Tibial nerve (tissue), 4 donors: ENCODE measurements around the gene MED13L. TPM values are rescaled to one million over a fixed set of nuclear protein-coding genes. Genes with fewer than 3 reads are reported as not detected.

ENCODE experiments used
- DNase-seq, 2 donors: peaks; one replicate each; pipeline ENCODE4 v3.0.0-alpha.2; 2019; ENCODE audit warnings: low spot score in 2 of 2
- H3K27ac ChIP-seq, 4 donors: fragments of 200-600 bp; sonication (generic) in 3 of 4; one replicate each; pipeline ENCODE4 v1.5.1; 2017 to 2019; ENCODE audit warnings: mild to moderate bottlenecking in 1 of 4
- H3K27me3 ChIP-seq, 2 donors: fragments of 200-600 bp; sonication (generic) in 1 of 2; one replicate each; pipeline versions ENCODE4 v1.5.1 to v1.6.0; 2017 to 2019
- H3K36me3 ChIP-seq, 3 donors: fragments of 200-600 bp; sonication (generic); one replicate each; pipeline ENCODE4 v1.5.1; 2018 to 2019
- H3K4me1 ChIP-seq, 4 donors: fragments of 200-600 bp; sonication (generic) in 3 of 4; one replicate each; pipeline ENCODE4 v1.5.1; 2017 to 2019
- H3K4me3 ChIP-seq, 4 donors: fragments of 200-600 bp; sonication (generic) in 3 of 4; one replicate each; pipeline ENCODE4 v1.5.1; 2017 to 2019; ENCODE audit warnings: mild to moderate bottlenecking in 1 of 4, moderate library complexity in 1 of 4
- H3K9me3 ChIP-seq, 4 donors: fragments of 200-600 bp; sonication (generic) in 3 of 4; one replicate each; pipeline ENCODE4 v1.5.1; 2017 to 2019
- CTCF ChIP-seq, 5 experiments: fragments of 200-600 bp in 3 of 5; fragments of 450-650 bp in 2 of 5; sonication (generic) in 3 of 5; IDR thresholded peaks; one replicate each; pipeline ENCODE4 v1.5.1; 2016 to 2019; ENCODE audit warnings: antibody characterized with exemption in 5 of 5, mild to moderate bottlenecking in 3 of 5, moderate library complexity in 2 of 5
- EP300 ChIP-seq, 2 donors: sonication (generic); formaldehyde crosslinking; IDR thresholded peaks; one replicate each; pipeline ENCODE4 v1.6.1; 2017; ENCODE audit warnings: antibody characterized with exemption in 2 of 2, mild to moderate bottlenecking in 1 of 2
- POLR2A ChIP-seq, 2 donors: fragments of 450-650 bp; IDR thresholded peaks; one replicate each; pipeline ENCODE4 v1.6.1; 2017; ENCODE audit warnings: antibody characterized with exemption in 2 of 2, mild to moderate bottlenecking in 2 of 2, moderate library complexity in 2 of 2
- WGBS, 2 donors: methylation state at CpG; one replicate each; pipeline ENCODE4 v1.1.5; 2018; 5-methylcytosine and 5-hydroxymethylcytosine counted together
- total RNA-seq, 4 donors: library from RNA; depleted of rRNA; stranded (reverse); fragments of >200 nt; gene quantifications; one replicate each; pipeline ENCODE4 v1.1.0, GENCODE V29; 2016

Gene MED13L
- total RNA-seq, 4 donors from 2014 or later, result 138 to 234 (median 218) TPM

- no peaks in the 10 kb centered on the region for H3K9me3 ChIP-seq
- TF ChIP-seq CTCF (IDR thresholded peaks at IDR 0.05), result no peak
- TF ChIP-seq POLR2A (IDR thresholded peaks at IDR 0.05), result no peak
- TF ChIP-seq EP300 (IDR thresholded peaks at IDR 0.05), result no peak
- H3K4me3 ChIP-seq, result no peak overlapping the region
- H3K4me1 ChIP-seq, result peaks cover 0 to 94% (median 16%) of the 10 kb centered on the region in 4 donors
- H3K27me3 ChIP-seq, result no peaks in the 10 kb centered on the region
- H3K36me3 ChIP-seq, result no peaks in the 10 kb centered on the region
- WGBS, 2 donors, result 73 to 75% methylated on average over 3 of the region's 3 CpGs
- DNase-seq, result no peak
- H3K27ac ChIP-seq, result no peak overlapping the region
Measured at GRCh38 chr12:116162071-116162470, 115.4 kb downstream of the MED13L start.

- H3K4me1 ChIP-seq, result peaks cover 0 to 94% (median 16%) of the 10 kb centered on the region in 4 donors
- H3K36me3 ChIP-seq, result no peaks in the 10 kb centered on the region
- DNase-seq, result no peak
- H3K27me3 ChIP-seq, result no peaks in the 10 kb centered on the region
- H3K27ac ChIP-seq, result no peak overlapping the region
- H3K4me3 ChIP-seq, result no peak overlapping the region
- H3K9me3 ChIP-seq, result no peaks in the 10 kb centered on the region
- no peak for TF ChIP-seq EP300 (IDR thresholded peaks at IDR 0.05)
- TF ChIP-seq POLR2A (IDR thresholded peaks at IDR 0.05), result no peak
- TF ChIP-seq CTCF (IDR thresholded peaks at IDR 0.05), result no peak
- 64% methylated on average over 4 of the region's 4 CpGs for WGBS, 2 donors
Measured at GRCh38 chr12:116161588-116161987, 115.9 kb downstream of the MED13L start.

- H3K27ac ChIP-seq, result no peak overlapping the region
- H3K27me3 ChIP-seq, result no peaks in the 10 kb centered on the region
- H3K4me1 ChIP-seq, result peaks cover 0 to 91% (median 16%) of the 10 kb centered on the region in 4 donors
- no peaks in the 10 kb centered on the region for H3K36me3 ChIP-seq
- DNase-seq, result no peak
- TF ChIP-seq EP300 (IDR thresholded peaks at IDR 0.05), result no peak
- TF ChIP-seq POLR2A (IDR thresholded peaks at IDR 0.05), result no peak
- no peak for TF ChIP-seq CTCF (IDR thresholded peaks at IDR 0.05)
- H3K9me3 ChIP-seq, result no peaks in the 10 kb centered on the region
- WGBS, 2 donors, result 71 to 81% methylated on average over 7 of the region's 7 CpGs
- no peak overlapping the region for H3K4me3 ChIP-seq
Measured at GRCh38 chr12:116160883-116161458, 116.5 kb downstream of the MED13L start.

GRCh38 chr12:116160231-116160630 is 117.3 kb downstream of the MED13L start:
- 62 to 73% methylated on average over 2 of the region's 2 CpGs for WGBS, 2 donors
- no peak for TF ChIP-seq CTCF (IDR thresholded peaks at IDR 0.05)
- TF ChIP-seq POLR2A (IDR thresholded peaks at IDR 0.05), result no peak
- no peak for TF ChIP-seq EP300 (IDR thresholded peaks at IDR 0.05)

GRCh38 chr12:116159593-116160200 is 117.8 kb downstream of the MED13L start:
- 95 to 97% methylated on average over 2 of the region's 2 CpGs for WGBS, 2 donors
- no peak overlapping the region for H3K27ac ChIP-seq
- no peak for DNase-seq
- peaks cover 0 to 86% (median 17%) of the 10 kb centered on the region in 4 donors for H3K4me1 ChIP-seq
- H3K9me3 ChIP-seq, result no peaks in the 10 kb centered on the region
- H3K27me3 ChIP-seq, result no peaks in the 10 kb centered on the region
- TF ChIP-seq EP300 (IDR thresholded peaks at IDR 0.05) (no peak), CTCF (IDR thresholded peaks at IDR 0.05) (no peak), POLR2A (IDR thresholded peaks at IDR 0.05) (no peak)
- no peaks in the 10 kb centered on the region for H3K36me3 ChIP-seq
- no peak overlapping the region for H3K4me3 ChIP-seq

More at GRCh38 chr12:116160231-116160630, 117.3 kb downstream of the MED13L start:
- no peak overlapping the region for H3K27ac ChIP-seq
- no peak for DNase-seq
- H3K27me3 ChIP-seq, result no peaks in the 10 kb centered on the region
- H3K9me3 ChIP-seq, result no peaks in the 10 kb centered on the region
- no peaks in the 10 kb centered on the region for H3K36me3 ChIP-seq
- H3K4me1 ChIP-seq, result peaks cover 0 to 86% (median 17%) of the 10 kb centered on the region in 4 donors
- H3K4me3 ChIP-seq, result no peak overlapping the region
